Body of pancreas (tissue), 4 donors: Measurements from ENCODE around the gene AKNAD1.

Experiments
- CTCF ChIP-seq, 7 experiments: fragments of 450-650 bp in 4 of 7; fragments of 200-600 bp in 3 of 7; sonication (generic) in 3 of 7; IDR thresholded peaks; one replicate each; pipeline ENCODE4 v1.5.1; 2016 to 2019; ENCODE audit warnings: antibody characterized with exemption in 7 of 7
- POLR2A ChIP-seq, 3 donors: fragments of 450-650 bp; IDR thresholded peaks; one replicate each; pipeline ENCODE4 v1.6.1; 2016; ENCODE audit warnings: antibody characterized with exemption in 3 of 3, mild to moderate bottlenecking in 2 of 3

- TF ChIP-seq CTCF (IDR thresholded peaks at IDR 0.05) (no peak), POLR2A (IDR thresholded peaks at IDR 0.05) (no peak)
Measured at GRCh38 chr1:108803548-108803947, 53.3 kb downstream of the AKNAD1 start.
